ENCODE measurements around the gene RPUSD4. TPM values are rescaled to one million over a fixed set of nuclear protein-coding genes. Genes with fewer than 3 reads are reported as not detected.

Gene RPUSD4
- total and polyA plus RNA-seq, 10 of the 15 experiments (the other 5 are each of a cell fraction or from before 2014, with no cell fraction given): 24.5 to 47.6 (median 31.7) TPM

DNA sequence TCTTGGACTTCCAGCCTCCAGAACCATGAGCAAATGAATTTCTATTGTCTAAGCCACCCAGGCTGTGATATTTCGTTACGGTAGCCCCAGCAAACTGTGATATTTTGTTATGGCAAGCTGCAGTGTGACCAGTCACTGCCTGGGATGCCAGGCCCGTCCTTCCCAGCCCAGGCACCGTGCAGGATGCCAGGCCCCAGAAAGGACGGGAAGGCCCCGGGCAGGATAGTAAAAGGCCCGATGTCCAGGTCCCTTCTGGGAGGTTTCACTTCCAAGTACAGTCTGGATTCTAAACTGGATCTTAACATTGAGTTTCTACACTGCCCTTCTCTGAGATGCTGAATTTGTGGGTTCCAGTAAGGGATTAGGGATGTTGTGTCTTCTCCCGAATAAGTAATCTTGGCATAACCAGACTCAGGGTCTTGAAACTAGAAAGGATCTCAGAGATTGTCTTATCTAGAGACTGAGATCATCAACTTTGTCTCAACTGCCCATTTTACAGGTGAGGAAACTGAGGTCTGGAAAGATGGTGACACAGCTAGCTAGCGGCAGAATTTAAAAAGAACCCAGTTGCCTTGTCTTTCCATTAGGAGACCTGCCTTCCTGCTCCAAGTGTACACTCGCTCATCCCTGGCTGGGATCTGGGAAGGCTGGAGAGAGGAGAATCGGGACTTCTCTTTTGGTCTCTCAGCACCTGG, 19.9 kb downstream of the RPUSD4 start (continued):
- TF ChIP-seq, protein P1, sequence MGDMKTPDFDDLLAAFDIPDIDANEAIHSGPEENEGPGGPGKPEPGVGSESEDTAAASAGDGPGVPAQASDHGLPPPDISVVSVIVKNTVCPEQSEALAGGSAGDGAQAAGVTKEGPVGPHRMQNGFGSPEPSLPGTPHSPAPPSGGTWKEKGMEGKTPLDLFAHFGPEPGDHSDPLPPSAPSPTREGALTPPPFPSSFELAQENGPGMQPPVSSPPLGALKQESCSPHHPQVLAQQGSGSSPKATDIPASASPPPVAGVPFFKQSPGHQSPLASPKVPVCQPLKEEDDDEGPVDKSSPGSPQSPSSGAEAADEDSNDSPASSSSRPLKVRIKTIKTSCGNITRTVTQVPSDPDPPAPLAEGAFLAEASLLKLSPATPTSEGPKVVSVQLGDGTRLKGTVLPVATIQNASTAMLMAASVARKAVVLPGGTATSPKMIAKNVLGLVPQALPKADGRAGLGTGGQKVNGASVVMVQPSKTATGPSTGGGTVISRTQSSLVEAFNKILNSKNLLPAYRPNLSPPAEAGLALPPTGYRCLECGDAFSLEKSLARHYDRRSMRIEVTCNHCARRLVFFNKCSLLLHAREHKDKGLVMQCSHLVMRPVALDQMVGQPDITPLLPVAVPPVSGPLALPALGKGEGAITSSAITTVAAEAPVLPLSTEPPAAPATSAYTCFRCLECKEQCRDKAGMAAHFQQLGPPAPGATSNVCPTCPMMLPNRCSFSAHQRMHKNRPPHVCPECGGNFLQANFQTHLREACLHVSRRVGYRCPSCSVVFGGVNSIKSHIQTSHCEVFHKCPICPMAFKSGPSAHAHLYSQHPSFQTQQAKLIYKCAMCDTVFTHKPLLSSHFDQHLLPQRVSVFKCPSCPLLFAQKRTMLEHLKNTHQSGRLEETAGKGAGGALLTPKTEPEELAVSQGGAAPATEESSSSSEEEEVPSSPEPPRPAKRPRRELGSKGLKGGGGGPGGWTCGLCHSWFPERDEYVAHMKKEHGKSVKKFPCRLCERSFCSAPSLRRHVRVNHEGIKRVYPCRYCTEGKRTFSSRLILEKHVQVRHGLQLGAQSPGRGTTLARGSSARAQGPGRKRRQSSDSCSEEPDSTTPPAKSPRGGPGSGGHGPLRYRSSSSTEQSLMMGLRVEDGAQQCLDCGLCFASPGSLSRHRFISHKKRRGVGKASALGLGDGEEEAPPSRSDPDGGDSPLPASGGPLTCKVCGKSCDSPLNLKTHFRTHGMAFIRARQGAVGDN (IDR thresholded peaks at IDR 0.05): no peak
- TF ChIP-seq CREM (IDR thresholded peaks at IDR 0.05; ENCODE audit: low read depth): no peak

DNA sequence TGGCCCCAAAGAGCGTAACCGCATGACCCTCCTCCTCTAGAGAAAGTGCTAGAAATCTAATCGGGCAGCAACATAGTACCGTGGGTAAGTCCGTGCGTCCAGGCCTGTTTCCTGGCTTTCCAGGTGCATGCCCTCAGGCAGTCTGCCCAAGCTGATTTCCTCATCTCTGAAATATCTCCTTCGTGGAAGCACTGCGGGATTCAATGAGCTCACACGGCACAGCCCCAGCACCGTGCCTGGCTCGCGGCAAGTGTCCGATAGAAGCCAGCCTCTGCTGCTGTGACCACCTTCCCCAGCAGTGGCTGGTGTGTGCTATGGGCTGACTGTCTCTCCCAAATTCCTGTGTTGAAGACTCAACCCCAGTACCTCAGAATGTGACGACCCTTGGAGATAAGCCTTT, 20.7 kb downstream of the RPUSD4 start:
- Histone ChIP-seq H3K79me2 (ENCODE audit: control insufficient read depth, insufficient read depth, low read length) (no peaks in the 10 kb centered on the region), H3K4me2 (ENCODE audit: control insufficient read depth, insufficient read depth) (no peak overlapping the region), H3K36me3 (ENCODE audit: control insufficient read depth in 2 of 2, insufficient read depth in 2 of 2, low read length in 1 of 2) (peaks cover 4 to 14% of the 10 kb centered on the region in 2 experiments), H3K9me3 (replicated peaks; ENCODE audit: control insufficient read depth, insufficient read depth, low read length) (peaks cover 2% of the 10 kb centered on the region; the same call in 1 of the 3 replicates), H3K4me3 (no peak overlapping the region), H4K20me1 (ENCODE audit: control insufficient read depth, insufficient read depth) (no peaks in the 10 kb centered on the region), H3K27ac (ENCODE audit: control insufficient read depth, insufficient read depth) (no peak overlapping the region), H3K27me3 (replicated peaks in 1 of 2; ENCODE audit: control insufficient read depth in 2 of 2, insufficient read depth in 2 of 2, low read length in 1 of 2) (no peaks in the 10 kb centered on the region), H3K4me1 (ENCODE audit: control insufficient read depth, insufficient read depth, low read length) (peaks cover 30% of the 10 kb centered on the region), H2AFZ (ENCODE audit: control insufficient read depth, low read depth, low read length) (no peak overlapping the region), H3K9ac (ENCODE audit: control insufficient read depth, insufficient read depth, low read length) (no peak overlapping the region)
- DNase-seq (ENCODE audit: low read depth, low spot score): no peak
- intact Hi-C loops (cut with micrococcal nuclease; ENCODE audit: unreplicated experiment): no loop called here
- no TSS peak for BruUV-seq (replicated peaks)
- in situ Hi-C loops (cut with MboI): loop anchor here (5.0 kb wide), 1 partner anchor 268 kb away; no protein-coding TSS in a partner anchor
- RAD21 ChIA-PET (ENCODE audit: unreplicated experiment): interaction anchor here (1.4 to 1.5 kb wide), 2 partner anchors 52 to 255 kb away, joined by 3 to 5 read pairs; no protein-coding TSS in a partner anchor
- WGBS (ENCODE audit: insufficient coverage, insufficient replicate concordance, low lambda C conversion rate, missing lambda C conversion rate): 96% methylated on average over 12 of the region's 14 CpGs
- SMC1A ChIA-PET (ENCODE audit: uncharacterized antibody, unreplicated experiment): interaction anchor here (1.0 to 2.8 kb wide), 3 partner anchors 250 to 267 kb away, joined by 5 to 9 read pairs (median 6); no protein-coding TSS in a partner anchor
- ATAC-seq: no peak
- no peak for FAIRE-seq
- TF ChIP-seq NRF1 (conservative IDR thresholded peaks at IDR 0.05; ENCODE audit: low read depth, low read length): no peak
- POLR2A ChIA-PET: no interaction called here
- CTCF ChIA-PET: interaction anchor here (0.7 to 10.7 kb wide), 6 partner anchors 60 to 1156 kb away, joined by 3 to 220 read pairs (median 4); partner anchors contain the start of gene VSIG10L2

Data from GM12878 (cell line).